NCI-H128 (cell line): ENCODE data around the gene CD84.
"Not testable (repeated sequence)": the region's sequence is repeated elsewhere in the genome, so short reads cannot be mapped to it uniquely, and the experiment has no call there.

ENCODE experiments used
- DNase-seq: peaks from one replicate; lab custom pipeline; 2025; ENCODE audit not compliant: unreplicated experiment; lab: John Stamatoyannopoulos, UW

The CD84 gene

GRCh38 chr1:160519642-160520435 is 59.5 kb downstream of the CD84 start:
- no peak for DNase-seq

DNA sequence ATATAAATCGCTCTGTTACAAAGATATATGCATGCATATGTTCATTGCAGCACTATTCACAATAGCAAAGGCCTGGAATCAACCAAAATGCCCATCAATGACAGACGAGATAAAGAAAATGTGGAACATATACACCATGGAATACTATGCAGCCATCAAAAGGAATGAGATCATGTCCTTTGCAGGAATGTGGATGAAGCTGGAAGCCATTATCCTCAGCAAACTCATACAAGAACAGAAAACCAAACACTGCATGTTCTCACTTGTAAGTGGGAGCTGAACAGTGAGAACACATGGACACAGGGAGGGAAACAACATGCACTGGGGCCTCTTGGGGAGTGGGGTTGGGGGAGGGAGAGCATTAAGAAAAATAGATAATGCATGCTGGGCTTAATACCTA is 61.8 kb downstream of the CD84 start:
- not testable (repeated sequence) for DNase-seq

DNA sequence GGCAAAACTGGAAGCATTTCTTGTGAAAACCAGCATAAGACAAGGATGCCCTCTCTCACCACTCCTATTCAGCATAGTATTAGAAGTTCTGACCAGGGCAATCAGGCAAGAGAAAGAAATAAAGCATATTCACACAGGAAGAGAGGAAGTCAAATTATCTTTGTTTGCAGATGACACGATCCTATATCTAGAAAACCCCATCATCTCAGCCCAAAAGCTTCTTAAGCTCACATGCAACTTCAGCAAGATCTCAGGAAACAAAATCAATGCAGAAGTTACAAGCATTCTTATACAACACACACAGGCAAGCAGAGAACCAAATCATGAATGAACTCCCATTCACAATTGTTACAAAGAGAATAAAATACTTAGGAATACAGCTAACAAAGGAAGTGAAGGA is 63.4 kb downstream of the CD84 start:
- not testable (repeated sequence) for DNase-seq

- no peak for DNase-seq
Observed at GRCh38 chr1:160504651-160505050, 74.6 kb downstream of the CD84 start.

DNA sequence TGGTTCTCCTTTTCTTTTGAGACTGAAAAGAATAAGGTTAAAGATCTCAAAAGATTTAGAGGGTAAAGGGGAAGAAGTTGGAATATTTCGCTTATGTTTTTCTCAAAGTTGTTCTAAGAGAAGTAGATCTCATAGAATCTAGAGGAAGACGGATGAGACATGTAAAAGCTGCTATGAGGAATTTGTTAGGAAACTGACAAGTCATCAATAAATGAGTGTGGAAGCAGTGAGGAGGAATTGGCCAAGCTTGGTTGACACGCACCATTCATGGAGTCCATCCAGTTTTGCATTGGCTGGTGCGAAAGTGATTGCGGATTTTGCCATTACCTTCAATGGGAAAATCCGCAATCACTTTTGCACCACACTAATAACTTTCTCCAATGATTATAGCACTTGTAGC is 76.2 kb downstream of the CD84 start:
- DNase-seq: no peak

DNA sequence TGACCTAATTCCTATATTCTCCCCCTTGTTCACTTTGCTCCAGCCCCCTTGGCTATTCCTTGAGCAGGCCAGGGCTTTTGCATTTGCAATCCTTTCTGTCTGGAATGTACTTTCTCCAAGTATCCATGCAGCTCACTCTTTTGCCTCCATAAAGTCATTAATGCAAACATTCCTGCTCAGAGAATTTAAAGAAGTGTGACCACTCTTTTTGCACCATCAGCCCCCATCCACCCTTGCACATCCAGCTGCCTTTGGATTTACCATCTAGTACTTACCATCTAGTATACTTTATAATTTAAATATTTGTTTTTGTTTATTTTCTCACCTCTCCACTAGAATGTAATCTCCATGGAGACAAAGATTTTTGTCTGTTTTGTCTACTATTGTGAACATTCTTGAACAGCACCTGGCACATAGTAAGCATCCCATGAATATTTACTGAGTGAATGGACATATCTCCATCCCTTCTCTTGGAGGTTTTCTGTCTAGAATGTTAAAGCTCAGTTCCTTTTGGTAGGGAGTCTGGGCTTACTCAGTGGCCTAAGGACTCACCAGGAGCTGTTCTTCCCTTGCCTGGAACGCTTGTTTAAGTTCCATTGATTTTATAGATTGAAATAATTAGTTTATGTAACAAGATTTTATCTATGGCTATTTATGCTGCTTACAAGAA is 78.8 kb downstream of the CD84 start:
- DNase-seq: no peak

DNA sequence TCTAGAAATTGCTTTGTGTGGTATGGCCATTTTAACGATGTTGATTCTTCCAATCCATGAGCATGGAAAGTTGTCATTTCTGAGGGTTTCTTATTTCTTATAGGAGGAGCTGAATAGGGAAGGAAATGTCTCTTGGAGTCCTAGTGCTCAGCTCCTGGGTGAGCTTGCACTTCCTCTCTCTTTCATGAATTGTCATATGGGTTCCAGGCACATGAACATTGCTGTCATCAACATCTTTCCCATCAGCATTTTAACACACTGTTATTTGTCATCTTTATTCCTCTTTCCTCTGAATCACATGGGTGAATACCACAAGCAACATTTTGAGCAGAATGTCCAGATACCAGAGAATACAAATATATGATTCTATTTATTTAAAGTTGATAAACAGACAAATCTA is 79.7 kb downstream of the CD84 start:
- no peak for DNase-seq

DNA sequence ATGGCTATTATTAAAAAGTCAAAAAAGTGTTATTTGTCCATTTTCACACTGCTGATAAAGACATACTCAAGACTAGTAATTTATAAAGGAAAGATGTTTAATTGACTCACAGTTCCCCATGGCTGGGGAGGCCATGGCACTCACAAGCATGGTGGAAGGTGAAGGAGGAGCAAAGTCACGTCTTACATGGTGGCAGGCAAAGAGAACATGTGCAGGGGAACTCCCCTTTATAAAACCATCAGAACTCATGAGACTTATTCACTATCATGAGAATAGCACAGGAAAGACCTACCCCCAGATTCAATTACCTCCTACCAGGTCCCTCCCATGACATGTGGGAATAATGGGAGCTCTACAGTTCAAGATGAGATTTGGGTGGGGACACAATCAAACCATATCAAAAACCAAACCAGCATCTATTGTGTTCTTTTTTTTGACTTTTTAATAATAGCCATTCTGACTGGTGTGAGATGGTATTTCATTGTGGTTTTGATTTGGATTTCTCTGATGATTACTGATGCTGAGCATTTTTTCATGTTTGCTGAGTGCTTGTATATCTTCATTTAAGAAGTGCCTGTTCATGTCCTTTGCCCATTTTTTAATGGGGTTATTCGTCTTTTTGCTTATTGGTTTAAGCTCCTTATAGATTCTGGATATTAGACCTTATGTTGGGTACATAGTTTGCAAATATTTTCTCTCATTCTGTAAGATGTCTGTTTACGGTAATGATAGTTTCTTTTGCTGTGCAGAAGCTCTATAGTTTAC is 80.8 kb downstream of the CD84 start:
- DNase-seq: not testable (repeated sequence)

DNA sequence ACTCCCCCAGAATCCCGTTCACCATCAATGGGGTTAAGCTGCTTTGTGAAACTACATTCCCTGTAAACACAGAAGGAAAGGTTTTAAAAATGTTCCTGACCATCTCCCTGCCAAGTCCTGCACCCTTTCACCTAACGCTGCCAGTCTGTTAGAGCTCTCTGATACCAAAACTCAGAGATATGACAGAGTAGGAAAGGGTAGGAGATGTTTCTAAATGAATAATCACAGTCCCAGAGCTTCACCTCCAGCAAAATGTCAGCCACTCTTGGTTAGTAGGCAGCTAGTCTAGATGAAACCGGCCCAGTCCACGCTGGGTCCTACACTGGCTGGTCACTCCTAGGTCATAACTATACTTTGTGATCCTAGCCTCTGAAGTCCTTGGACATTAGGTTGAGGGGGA is 83.0 kb downstream of the CD84 start:
- DNase-seq: no peak

DNA sequence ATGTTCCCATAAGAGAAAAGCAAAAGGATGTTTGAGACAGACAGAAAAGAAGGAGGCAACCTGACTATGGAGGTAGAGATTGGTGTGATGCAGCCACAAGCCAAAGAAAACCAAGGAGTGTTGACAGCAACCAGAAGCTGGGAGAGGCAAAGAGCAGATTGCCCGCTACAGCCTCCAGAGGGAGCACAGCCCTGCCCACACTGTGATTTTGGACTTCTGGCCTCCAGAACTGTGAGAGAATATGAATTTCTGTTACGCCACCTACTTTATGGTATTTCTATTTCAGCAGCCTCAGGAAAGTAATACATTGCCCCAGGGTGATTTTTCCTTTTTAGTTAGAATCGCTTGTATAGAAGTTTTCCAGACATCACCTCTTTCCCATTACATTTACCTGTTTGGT is 84.7 kb downstream of the CD84 start:
- DNase-seq: no peak

- DNase-seq: no peak
Observed at GRCh38 chr1:160492617-160493016, 86.7 kb downstream of the CD84 start.

GRCh38 chr1:160491981-160492380 is 87.3 kb downstream of the CD84 start:
- DNase-seq: no peak
